ENCODE data around the gene GCH1.
"Not testable (repeated sequence)": the region's sequence is repeated elsewhere in the genome, so short reads cannot be mapped to it uniquely, and the experiment has no call there.

The GCH1 gene

GRCh38 chr14:54818201-54819133 is 84.2 kb downstream of the GCH1 start:
- FAIRE-seq, result no peak

- FAIRE-seq, result no peak
Measured at GRCh38 chr14:54817506-54817905, 85.1 kb downstream of the GCH1 start.

- no peak for FAIRE-seq
Measured at GRCh38 chr14:54816450-54816849, 86.2 kb downstream of the GCH1 start.

- no peak for FAIRE-seq
Measured at GRCh38 chr14:54815515-54815914, 87.1 kb downstream of the GCH1 start.

- no peak for FAIRE-seq
Measured at GRCh38 chr14:54815016-54815415, 87.6 kb downstream of the GCH1 start.

- FAIRE-seq, result no peak
Measured at GRCh38 chr14:54814076-54814475, 88.5 kb downstream of the GCH1 start.

GRCh38 chr14:54813081-54813480 is 89.5 kb downstream of the GCH1 start:
- no peak for FAIRE-seq

- no peak for FAIRE-seq
Measured at GRCh38 chr14:54812617-54813016, 90.0 kb downstream of the GCH1 start.

GRCh38 chr14:54809767-54810166 is 92.9 kb downstream of the GCH1 start:
- FAIRE-seq, result no peak

GRCh38 chr14:54808326-54809161 is 94.1 kb downstream of the GCH1 start:
- FAIRE-seq, result no peak

GRCh38 chr14:54807881-54808280 is 94.7 kb downstream of the GCH1 start:
- FAIRE-seq, result no peak

GRCh38 chr14:54807428-54807827 is 95.2 kb downstream of the GCH1 start:
- FAIRE-seq, result no peak

GRCh38 chr14:54806616-54807015 is 96.0 kb downstream of the GCH1 start:
- FAIRE-seq, result no peak

- no peak for FAIRE-seq
Measured at GRCh38 chr14:54805445-54806322, 96.9 kb downstream of the GCH1 start.

- FAIRE-seq, result no peak
Measured at GRCh38 chr14:54805070-54805444, 97.6 kb downstream of the GCH1 start.

GRCh38 chr14:54804538-54805041 is 98.0 kb downstream of the GCH1 start:
- FAIRE-seq, result no peak

- FAIRE-seq, result no peak
Measured at GRCh38 chr14:54803926-54804537, 98.6 kb downstream of the GCH1 start.

GRCh38 chr14:54803396-54803795 is 99.2 kb downstream of the GCH1 start:
- no peak for FAIRE-seq

- not testable (repeated sequence) for FAIRE-seq
Measured at GRCh38 chr14:54801482-54801881, 101.1 kb downstream of the GCH1 start.

GRCh38 chr14:54798465-54799124 is 104.0 kb downstream of the GCH1 start:
- no peak for FAIRE-seq

- FAIRE-seq, result no peak
Measured at GRCh38 chr14:54797986-54798385, 104.6 kb downstream of the GCH1 start.

Measured in endometrium (tissue), 2 donors.